Measurements from ENCODE around the gene NCK2.

Gene NCK2

GRCh38 chr2:105925390-105925789 is 180.7 kb downstream of the NCK2 start:
- Mint-ChIP-seq H3K27ac (peak overlapping the region; percentile 30), H3K9me3 (ENCODE audit: low read depth) (peaks cover 3% of the 10 kb centered on the region), H3K4me1 (ENCODE audit: low read depth) (peaks cover 77% of the 10 kb centered on the region), H3K4me3 (no peak overlapping the region), H3K27me3 (no peaks in the 10 kb centered on the region), H3K36me3 (peaks cover 9% of the 10 kb centered on the region)

GRCh38 chr2:105926960-105927678 is 182.4 kb downstream of the NCK2 start:
- peak overlapping the region; percentile 86 for H3K27ac Mint-ChIP-seq

GRCh38 chr2:105928086-105928485 is 183.4 kb downstream of the NCK2 start:
- peak overlapping the region; percentile 15 for H3K4me3 Mint-ChIP-seq

More at GRCh38 chr2:105926960-105927678, 182.4 kb downstream of the NCK2 start:
- Mint-ChIP-seq H3K4me3 (peak overlapping the region; percentile 15), H3K9me3 (ENCODE audit: low read depth) (no peaks in the 10 kb centered on the region), H3K4me1 (ENCODE audit: low read depth) (peaks cover 82% of the 10 kb centered on the region), H3K27me3 (no peaks in the 10 kb centered on the region), H3K36me3 (peaks cover 3% of the 10 kb centered on the region)

GRCh38 chr2:105928563-105928962 is 183.9 kb downstream of the NCK2 start:
- no peaks in the 10 kb centered on the region for H3K27me3 Mint-ChIP-seq
- H3K36me3 Mint-ChIP-seq, result no peaks in the 10 kb centered on the region
- peak overlapping the region; percentile 86 for H3K27ac Mint-ChIP-seq
- no peaks in the 10 kb centered on the region for H3K9me3 Mint-ChIP-seq (ENCODE audit: low read depth)
- H3K4me1 Mint-ChIP-seq (ENCODE audit: low read depth), result peaks cover 75% of the 10 kb centered on the region
- H3K4me3 Mint-ChIP-seq, result peak overlapping the region; percentile 17

More at GRCh38 chr2:105928086-105928485, 183.4 kb downstream of the NCK2 start:
- H3K4me1 Mint-ChIP-seq (ENCODE audit: low read depth), result peaks cover 79% of the 10 kb centered on the region
- H3K36me3 Mint-ChIP-seq, result no peaks in the 10 kb centered on the region
- peak overlapping the region; percentile 86 for H3K27ac Mint-ChIP-seq
- H3K9me3 Mint-ChIP-seq (ENCODE audit: low read depth), result no peaks in the 10 kb centered on the region
- no peaks in the 10 kb centered on the region for H3K27me3 Mint-ChIP-seq

- peaks cover 68% of the 10 kb centered on the region for H3K4me1 Mint-ChIP-seq (ENCODE audit: low read depth)
- H3K27me3 Mint-ChIP-seq, result no peaks in the 10 kb centered on the region
- peak overlapping the region; percentile 27 for H3K4me3 Mint-ChIP-seq
- peak overlapping the region; percentile 86 for H3K27ac Mint-ChIP-seq
- H3K9me3 Mint-ChIP-seq (ENCODE audit: low read depth), result no peaks in the 10 kb centered on the region
- no peaks in the 10 kb centered on the region for H3K36me3 Mint-ChIP-seq
Measured at GRCh38 chr2:105929516-105929915, 184.8 kb downstream of the NCK2 start.

GRCh38 chr2:105932582-105932981 is 187.9 kb downstream of the NCK2 start:
- peaks cover 40% of the 10 kb centered on the region for H3K4me1 Mint-ChIP-seq (ENCODE audit: low read depth)
- no peaks in the 10 kb centered on the region for H3K27me3 Mint-ChIP-seq
- H3K27ac Mint-ChIP-seq, result peak overlapping the region; percentile 8
- no peaks in the 10 kb centered on the region for H3K36me3 Mint-ChIP-seq
- no peak overlapping the region for H3K4me3 Mint-ChIP-seq
- no peaks in the 10 kb centered on the region for H3K9me3 Mint-ChIP-seq (ENCODE audit: low read depth)

GRCh38 chr2:105933906-105934305 is 189.2 kb downstream of the NCK2 start:
- Mint-ChIP-seq H3K4me3 (peak overlapping the region; percentile 9), H3K4me1 (ENCODE audit: low read depth) (peaks cover 29% of the 10 kb centered on the region), H3K27me3 (no peaks in the 10 kb centered on the region), H3K9me3 (ENCODE audit: low read depth) (no peaks in the 10 kb centered on the region), H3K27ac (no peak overlapping the region), H3K36me3 (no peaks in the 10 kb centered on the region)

GRCh38 chr2:105934467-105934866 is 189.8 kb downstream of the NCK2 start:
- Mint-ChIP-seq H3K36me3 (peaks cover 2% of the 10 kb centered on the region), H3K27ac (no peak overlapping the region), H3K9me3 (ENCODE audit: low read depth) (no peaks in the 10 kb centered on the region), H3K4me1 (ENCODE audit: low read depth) (peaks cover 24% of the 10 kb centered on the region), H3K4me3 (no peak overlapping the region), H3K27me3 (no peaks in the 10 kb centered on the region)

- peaks cover 4% of the 10 kb centered on the region for H3K36me3 Mint-ChIP-seq
- H3K4me3 Mint-ChIP-seq, result no peak overlapping the region
- H3K27me3 Mint-ChIP-seq, result no peaks in the 10 kb centered on the region
- H3K4me1 Mint-ChIP-seq (ENCODE audit: low read depth), result peaks cover 18% of the 10 kb centered on the region
- no peak overlapping the region for H3K27ac Mint-ChIP-seq
- H3K9me3 Mint-ChIP-seq (ENCODE audit: low read depth), result no peaks in the 10 kb centered on the region
Measured at GRCh38 chr2:105935063-105935462, 190.4 kb downstream of the NCK2 start.

- Mint-ChIP-seq H3K9me3 (ENCODE audit: low read depth) (no peaks in the 10 kb centered on the region), H3K4me1 (ENCODE audit: low read depth) (peaks cover 3% of the 10 kb centered on the region), H3K4me3 (no peak overlapping the region), H3K27me3 (no peaks in the 10 kb centered on the region), H3K36me3 (peaks cover 4% of the 10 kb centered on the region), H3K27ac (no peak overlapping the region)
Measured at GRCh38 chr2:105936954-105937353, 192.2 kb downstream of the NCK2 start.

GRCh38 chr2:105937498-105938097 is 192.9 kb downstream of the NCK2 start:
- Mint-ChIP-seq H3K27me3 (no peaks in the 10 kb centered on the region), H3K36me3 (peaks cover 4% of the 10 kb centered on the region), H3K27ac (no peak overlapping the region), H3K9me3 (ENCODE audit: low read depth) (no peaks in the 10 kb centered on the region), H3K4me3 (no peak overlapping the region), H3K4me1 (ENCODE audit: low read depth) (peaks cover 3% of the 10 kb centered on the region)
